ENCODE results near the gene SLF2.

Gene SLF2

DNA sequence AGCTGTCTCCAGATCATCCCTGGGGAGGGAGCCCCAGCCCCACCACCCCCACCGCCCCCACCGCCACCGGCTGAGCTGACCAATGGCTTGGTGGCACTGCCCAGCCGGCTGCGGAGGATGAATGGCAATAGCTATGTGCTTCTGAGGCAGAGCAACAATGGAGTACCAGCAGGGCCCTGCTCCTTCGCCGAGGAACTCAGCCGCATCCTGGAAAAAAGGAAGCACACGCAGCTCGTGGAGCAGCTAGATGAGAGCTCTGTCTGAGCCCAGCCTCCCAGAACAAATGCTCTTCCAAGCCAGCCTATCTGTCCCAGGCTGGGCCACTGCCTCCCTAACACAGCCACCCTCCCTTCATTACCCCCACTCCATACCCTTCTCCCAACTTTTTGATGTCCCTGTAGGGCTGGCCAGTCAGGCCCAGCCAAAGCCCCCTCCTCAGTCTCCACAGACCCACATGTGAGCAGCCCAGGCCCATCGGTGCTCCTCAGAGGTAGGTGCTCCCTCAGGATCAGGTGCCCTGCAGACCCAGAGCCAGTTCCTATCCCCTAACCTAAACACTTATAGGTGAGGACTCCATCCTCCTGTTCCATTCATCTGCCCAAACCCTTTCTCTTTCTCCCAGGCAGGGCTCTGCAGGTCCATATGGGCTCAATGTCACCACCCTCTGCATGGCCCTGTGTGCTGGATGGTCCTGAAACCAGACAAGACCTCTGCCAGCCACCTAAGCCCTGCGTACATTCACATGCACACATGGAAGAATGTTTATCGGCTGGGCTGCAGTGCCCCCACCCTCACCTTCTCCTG, 71.3 kb downstream of the SLF2 start:
- no peak for DNase-seq

- no peak for DNase-seq
Observed at GRCh38 chr10:100984672-100985177, 72.0 kb downstream of the SLF2 start.

GRCh38 chr10:100985336-100985735, 72.6 kb downstream of the SLF2 start:
- no peak for DNase-seq

GRCh38 chr10:100986623-100986951, 73.8 kb downstream of the SLF2 start:
- no peak for DNase-seq

GRCh38 chr10:100986952-100987684, 74.4 kb downstream of the SLF2 start, which contains the start of the genes MRPL43 and TWNK:
Gene MRPL43, minus strand, starts transcription at chr10:100987497. Its CDS starts 54 bp downstream, at chr10:100987443.
Gene TWNK, plus strand, starts transcription at chr10:100987543. Its CDS starts 668 bp downstream, at chr10:100988211.
- peak; percentile 85 for DNase-seq

GRCh38 chr10:100987685-100988049, 74.9 kb downstream of the SLF2 start:
- no peak for DNase-seq

- DNase-seq: no peak
Observed at GRCh38 chr10:100988166-100988565, 75.4 kb downstream of the SLF2 start.

DNA sequence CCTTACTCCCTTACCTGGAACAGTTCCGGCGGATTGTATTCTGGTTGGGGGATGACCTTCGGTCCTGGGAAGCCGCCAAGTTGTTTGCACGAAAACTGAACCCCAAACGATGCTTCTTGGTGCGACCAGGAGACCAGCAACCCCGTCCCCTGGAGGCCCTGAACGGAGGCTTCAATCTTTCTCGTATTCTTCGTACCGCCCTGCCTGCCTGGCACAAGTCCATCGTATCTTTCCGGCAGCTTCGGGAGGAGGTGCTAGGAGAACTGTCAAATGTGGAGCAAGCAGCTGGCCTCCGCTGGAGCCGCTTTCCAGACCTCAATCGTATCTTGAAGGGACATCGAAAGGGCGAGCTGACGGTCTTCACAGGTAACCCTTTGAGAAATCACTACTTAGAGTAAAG, 76.3 kb downstream of the SLF2 start:
- no peak for DNase-seq

GRCh38 chr10:100993986-100994708, 81.4 kb downstream of the SLF2 start:
- no peak for DNase-seq

DNA sequence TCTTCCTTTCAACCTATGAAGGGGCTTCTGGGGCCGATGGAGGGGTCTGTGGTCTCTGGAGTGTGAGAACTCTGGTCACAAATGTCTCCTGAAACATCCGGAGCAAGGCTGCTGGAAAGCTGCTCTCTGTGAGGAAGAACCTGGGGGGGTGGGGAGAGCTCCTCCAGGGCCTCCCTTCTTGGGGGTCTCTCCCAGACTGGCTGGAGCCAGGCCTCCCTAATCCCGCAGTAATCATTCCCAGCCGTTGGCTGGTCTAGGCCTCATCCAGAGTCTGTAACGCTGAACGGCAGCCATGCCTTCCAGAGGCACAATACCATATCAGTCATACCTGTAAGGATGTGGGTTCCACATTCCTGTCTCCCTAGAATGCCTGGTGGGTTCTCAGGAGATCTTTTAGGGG, 82.4 kb downstream of the SLF2 start:
- DNase-seq: no peak

DNA sequence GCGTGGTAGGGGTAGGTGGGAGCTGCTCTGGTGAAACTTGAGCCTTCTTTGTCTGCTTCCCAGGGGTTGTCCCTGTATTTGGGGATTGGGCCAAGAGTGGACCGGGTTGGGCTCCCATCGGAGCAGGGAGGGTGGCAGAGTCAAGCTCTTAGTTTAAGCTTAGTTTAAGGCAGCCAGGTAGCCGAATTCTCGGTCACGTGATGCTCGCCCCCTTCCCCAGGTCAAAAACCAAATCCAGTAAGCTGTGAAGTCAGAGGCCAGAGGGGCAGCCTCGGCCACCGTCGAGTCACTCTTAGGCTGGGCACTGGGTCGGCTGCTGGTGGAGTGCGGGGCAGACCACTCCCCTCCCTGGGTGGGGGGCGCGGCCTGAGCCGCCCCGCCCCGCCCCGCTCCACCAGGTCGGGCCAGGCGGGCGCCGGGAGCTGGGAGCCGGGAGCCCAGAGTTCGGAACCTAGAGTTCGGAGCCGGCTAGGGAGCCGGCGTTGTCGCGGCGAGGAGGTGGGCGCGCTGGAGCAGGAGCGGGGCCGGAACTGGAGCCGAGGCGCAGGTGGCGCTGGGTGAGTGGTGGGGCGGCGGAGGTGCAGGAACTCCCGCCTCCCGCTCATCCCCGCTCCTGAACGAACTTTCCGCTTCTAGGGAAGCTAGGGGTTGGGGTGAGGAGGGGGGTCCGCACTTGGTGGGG, 84.1 kb downstream of the SLF2 start:
- peak; percentile 32 for DNase-seq

- DNase-seq: peak; percentile 70
Observed at GRCh38 chr10:100997360-100998182, 84.8 kb downstream of the SLF2 start.

- DNase-seq: peak; percentile 68
Observed at GRCh38 chr10:100998183-100998990, 85.6 kb downstream of the SLF2 start.

- peak; percentile 83 for DNase-seq
Observed at GRCh38 chr10:100998991-100999741, 86.4 kb downstream of the SLF2 start.

- DNase-seq: no peak
Observed at GRCh38 chr10:100999742-101000126, 87.0 kb downstream of the SLF2 start, which contains the start of gene LZTS2. Gene LZTS2, plus strand, starts transcription at chr10:100999808. Its CDS starts 2,731 bp downstream, at chr10:101002539.

- DNase-seq: no peak
Observed at GRCh38 chr10:101000127-101000914, 87.6 kb downstream of the SLF2 start.

DNA sequence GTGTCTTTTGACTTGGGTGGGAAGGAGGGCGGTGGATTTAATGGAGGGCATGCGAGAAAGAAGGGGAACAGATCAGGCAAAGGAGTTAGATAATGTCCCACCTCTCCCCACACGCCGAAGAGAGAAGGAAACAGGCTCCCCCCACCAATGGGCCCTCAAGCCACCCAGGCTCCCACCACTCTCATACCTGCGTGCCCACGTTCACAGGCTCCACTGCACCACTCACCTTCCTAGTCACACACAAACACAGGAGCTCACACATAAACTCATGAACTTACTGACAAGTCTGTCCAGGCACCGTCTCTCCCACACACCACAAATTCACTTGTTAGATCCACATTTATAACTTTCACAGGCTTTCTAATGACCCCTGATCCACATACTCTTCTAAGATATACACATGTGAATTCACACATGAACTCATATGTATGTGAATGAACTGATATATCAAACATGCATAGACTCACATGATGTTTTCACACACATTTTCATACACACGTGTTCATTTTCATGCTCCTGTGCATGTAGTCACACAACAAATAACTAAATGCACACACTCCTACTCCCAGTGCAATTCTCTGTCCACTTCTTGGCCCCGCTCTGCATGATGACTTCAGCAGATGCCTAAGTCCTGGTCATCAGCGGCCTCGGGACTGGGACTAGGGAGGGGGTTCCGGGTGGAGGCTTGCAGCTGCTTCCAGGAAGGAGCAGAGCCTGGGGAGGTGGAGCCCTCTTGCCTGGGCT, 88.3 kb downstream of the SLF2 start:
- no peak for DNase-seq

DNA sequence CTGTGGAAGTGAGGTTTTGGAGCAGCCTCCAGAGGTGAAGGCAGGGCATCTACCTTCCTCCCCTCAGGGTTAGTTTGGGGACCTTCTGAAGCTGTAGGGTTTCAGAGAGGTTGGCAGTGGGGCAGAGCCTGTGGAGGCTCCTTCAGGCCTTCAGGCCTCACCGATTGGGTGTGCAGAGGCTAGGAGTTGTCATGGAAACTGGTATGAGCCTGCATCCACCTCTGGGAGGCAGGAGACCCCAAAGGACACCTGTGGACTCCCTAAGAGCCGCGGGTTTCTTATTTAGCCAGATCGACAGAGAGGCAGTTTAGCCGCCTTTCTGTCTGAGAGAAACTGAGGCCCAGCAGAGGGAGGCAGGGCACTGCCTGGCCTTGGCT, 88.9 kb downstream of the SLF2 start:
- no peak for DNase-seq

DNA sequence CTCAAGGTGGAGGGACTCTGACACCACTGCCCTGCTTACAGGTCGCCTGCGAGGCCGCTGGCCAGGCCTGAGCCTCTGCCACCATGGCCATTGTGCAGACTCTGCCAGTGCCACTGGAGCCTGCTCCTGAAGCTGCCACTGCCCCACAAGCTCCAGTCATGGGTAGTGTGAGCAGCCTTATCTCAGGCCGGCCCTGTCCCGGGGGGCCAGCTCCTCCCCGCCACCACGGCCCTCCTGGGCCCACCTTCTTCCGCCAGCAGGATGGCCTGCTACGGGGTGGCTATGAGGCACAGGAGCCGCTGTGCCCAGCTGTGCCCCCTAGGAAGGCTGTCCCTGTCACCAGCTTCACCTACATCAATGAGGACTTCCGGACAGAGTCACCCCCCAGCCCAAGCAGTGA, 89.7 kb downstream of the SLF2 start:
- no peak for DNase-seq
